ENCODE results near the gene AKIP1. TPM values are rescaled to one million over a fixed set of nuclear protein-coding genes. Genes with fewer than 3 reads are reported as not detected.
A peak's percentile ranks its signal among the peaks of the same experiment; 100 is the strongest.

AKIP1 gene
- total and polyA plus RNA-seq, 9 of the 15 experiments (the other 6 are each of a cell fraction or from before 2014, with no cell fraction given) = 9.0 to 52.6 (median 36.2) TPM

GRCh38 chr11:8913961-8914660 is 3.1 kb downstream of the AKIP1 start (continued):
- TF ChIP-seq ETS1 (conservative IDR thresholded peaks at IDR 0.05; ENCODE audit: control insufficient read depth, low read depth, low read length) (no peak), ZNF592 (IDR thresholded peaks at IDR 0.05) (peak; percentile 83; the same call in 1 of the 2 replicates), NKRF (IDR thresholded peaks at IDR 0.05; ENCODE audit: borderline replicate concordance) (no peak), NFYB (IDR thresholded peaks at IDR 0.05; ENCODE audit: extremely low read depth, insufficient read length) (no peak), RBM14 (IDR thresholded peaks at IDR 0.05; ENCODE audit: borderline replicate concordance, insufficient read depth, low read depth, low read length) (no peak), HMG20A (CRISPR knock-in tag; conservative IDR thresholded peaks at IDR 0.05) (no peak), NFE2L1 (tag; IDR thresholded peaks at IDR 0.05; ENCODE audit: borderline replicate concordance, low read depth) (no peak), ARID2 (IDR thresholded peaks at IDR 0.05) (no peak), TAF7 (tag; IDR thresholded peaks at IDR 0.05) (no peak), ZC3H11A (IDR thresholded peaks at IDR 0.05; ENCODE audit: low read depth, low read length) (no peak), PTBP1 (IDR thresholded peaks at IDR 0.05; ENCODE audit: low read depth, low read length) (no peak), TCFL5 (CRISPR knock-in tag; conservative IDR thresholded peaks at IDR 0.05) (no peak), MLLT1 (IDR thresholded peaks at IDR 0.05) (no peak), TAF15 (IDR thresholded peaks at IDR 0.05; ENCODE audit: low read depth, low read length) (no peak), ATF1 (CRISPR knock-in tag; IDR thresholded peaks at IDR 0.05) (no peak), ATF1 (tag; IDR thresholded peaks at IDR 0.05) (peak; percentile 82), MIER1 (IDR thresholded peaks at IDR 0.05; ENCODE audit: low read depth) (no peak), ZNF263 (CRISPR knock-in tag; IDR thresholded peaks at IDR 0.05; ENCODE audit: borderline replicate concordance) (no peak), ZNF174 (CRISPR knock-in tag; IDR thresholded peaks at IDR 0.05) (no peak), GTF2A2 (tag; IDR thresholded peaks at IDR 0.05) (no peak)
